IPS DF 6.9 (cell line): ENCODE results near the gene ANAPC5.
"Not testable (repeated sequence)": the region's sequence is repeated elsewhere in the genome, so short reads cannot be mapped to it uniquely, and the experiment has no call there.

Source experiments
- DNase-seq: peaks from one replicate; pipeline ENCODE4 v3.0.0-alpha.2; 2013; ENCODE audit warnings: low read depth, low spot score
- H3K27ac ChIP-seq: one replicate; pipeline ENCODE4 v1.5.1; 2013; ENCODE audit warnings: low read length, control low read depth
- H3K27me3 ChIP-seq: 2 replicates; pipeline ENCODE4 v1.6.1; 2013; ENCODE audit warnings: mild to moderate bottlenecking, low read length; ENCODE audit not compliant: control insufficient read depth, insufficient read depth
- H3K36me3 ChIP-seq: 2 replicates; pipeline ENCODE4 v1.6.1; 2013; ENCODE audit warnings: low read length; ENCODE audit not compliant: control insufficient read depth, insufficient read depth
- H3K4me1 ChIP-seq: 2 replicates; pipeline ENCODE4 v1.6.1; 2013; ENCODE audit warnings: low read length; ENCODE audit not compliant: control insufficient read depth, insufficient read depth
- H3K4me3 ChIP-seq: 2 replicates; pipeline ENCODE4 v1.5.1; 2013; ENCODE audit warnings: mild to moderate bottlenecking, low read length
- H3K9me3 ChIP-seq: 2 replicates; pipeline ENCODE4 v1.6.1; 2013; ENCODE audit warnings: low read length, inconsistent platforms; ENCODE audit not compliant: control insufficient read depth, insufficient read depth
- WGBS: extraction: QIAGEN DNeasy Blood & Tissue Kit; methylation state at CpG from one replicate; pipeline ENCODE4 v1.1.7; 2013; ENCODE audit warnings: mixed read lengths, missing lambda C conversion rate; ENCODE audit not compliant: insufficient read length, insufficient coverage; 5-methylcytosine and 5-hydroxymethylcytosine counted together

The ANAPC5 gene

GRCh38 chr12:121388421-121388981, 36.3 kb upstream of the ANAPC5 start:
- no peak for DNase-seq
- Histone ChIP-seq H3K4me3 (no peak overlapping the region), H3K36me3 (no peaks in the 10 kb centered on the region), H3K9me3 (no peaks in the 10 kb centered on the region), H3K27me3 (no peaks in the 10 kb centered on the region), H3K4me1 (no peaks in the 10 kb centered on the region), H3K27ac (no peak overlapping the region)
- WGBS = no CpG with 5 or more reads among the region's 5 CpGs

GRCh38 chr12:121384891-121385290, 32.7 kb upstream of the ANAPC5 start:
- H3K9me3 ChIP-seq, H3K4me1 ChIP-seq, H3K4me3 ChIP-seq, H3K27me3 ChIP-seq, H3K27ac ChIP-seq, H3K36me3 ChIP-seq, DNase-seq: not testable (repeated sequence)
- whole genome bisulfite sequencing = no CpG with 5 or more reads among the region's 6 CpGs

GRCh38 chr12:121383601-121384021, 31.4 kb upstream of the ANAPC5 start:
- H3K4me3 ChIP-seq = no peak overlapping the region
- H3K27me3 ChIP-seq = no peaks in the 10 kb centered on the region
- H3K27ac ChIP-seq = no peak overlapping the region
- no CpG with 5 or more reads among the region's 9 CpGs for WGBS
- H3K9me3 ChIP-seq = no peaks in the 10 kb centered on the region
- no peak for DNase-seq
- H3K4me1 ChIP-seq = no peaks in the 10 kb centered on the region
- H3K36me3 ChIP-seq = no peaks in the 10 kb centered on the region

- no peak for DNase-seq
- Histone ChIP-seq H3K4me1 (no peaks in the 10 kb centered on the region), H3K36me3 (no peaks in the 10 kb centered on the region), H3K27ac (no peak overlapping the region), H3K27me3 (no peaks in the 10 kb centered on the region), H3K4me3 (no peak overlapping the region), H3K9me3 (no peaks in the 10 kb centered on the region)
- WGBS = no CpG with 5 or more reads among the region's 10 CpGs
Measured at GRCh38 chr12:121379945-121380344, 27.7 kb upstream of the ANAPC5 start.

- H3K4me3 ChIP-seq = no peak overlapping the region
- H3K9me3 ChIP-seq = no peaks in the 10 kb centered on the region
- no peaks in the 10 kb centered on the region for H3K27me3 ChIP-seq
- no peak overlapping the region for H3K27ac ChIP-seq
- no peaks in the 10 kb centered on the region for H3K4me1 ChIP-seq
- no peak for DNase-seq
- WGBS = no CpG with 5 or more reads among the region's 5 CpGs
- H3K36me3 ChIP-seq = no peaks in the 10 kb centered on the region
Measured at GRCh38 chr12:121378736-121379135, 26.5 kb upstream of the ANAPC5 start.

- H3K4me1 ChIP-seq = no peaks in the 10 kb centered on the region
- H3K9me3 ChIP-seq = no peaks in the 10 kb centered on the region
- H3K27ac ChIP-seq = no peak overlapping the region
- DNase-seq = no peak
- H3K27me3 ChIP-seq = no peaks in the 10 kb centered on the region
- no CpG with 5 or more reads among the region's 8 CpGs for WGBS
- no peaks in the 10 kb centered on the region for H3K36me3 ChIP-seq
- H3K4me3 ChIP-seq = no peak overlapping the region
Measured at GRCh38 chr12:121376754-121377697, 24.8 kb upstream of the ANAPC5 start.

GRCh38 chr12:121374945-121375584, 22.9 kb upstream of the ANAPC5 start:
- H3K9me3 ChIP-seq, DNase-seq, H3K36me3 ChIP-seq, H3K27ac ChIP-seq, H3K4me3 ChIP-seq, H3K4me1 ChIP-seq, H3K27me3 ChIP-seq: not testable (repeated sequence)
- WGBS = no CpG with 5 or more reads among the region's 14 CpGs

- not testable (repeated sequence) for H3K4me3 ChIP-seq, DNase-seq
- WGBS = no CpG with 5 or more reads among the region's 23 CpGs
Measured at GRCh38 chr12:121374336-121374735, 22.1 kb upstream of the ANAPC5 start.

GRCh38 chr12:121373755-121374154, 21.5 kb upstream of the ANAPC5 start:
- no peak for DNase-seq
- no peak overlapping the region for H3K27ac ChIP-seq
- H3K9me3 ChIP-seq = no peaks in the 10 kb centered on the region
- WGBS = no CpG with 5 or more reads among the region's 6 CpGs
- no peaks in the 10 kb centered on the region for H3K4me1 ChIP-seq
- H3K4me3 ChIP-seq = no peak overlapping the region
- no peaks in the 10 kb centered on the region for H3K36me3 ChIP-seq
- H3K27me3 ChIP-seq = no peaks in the 10 kb centered on the region

More at GRCh38 chr12:121374336-121374735, 22.1 kb upstream of the ANAPC5 start:
- not testable (repeated sequence) for H3K36me3 ChIP-seq, H3K27me3 ChIP-seq, H3K4me1 ChIP-seq, H3K27ac ChIP-seq, H3K9me3 ChIP-seq

- H3K4me1 ChIP-seq = no peaks in the 10 kb centered on the region
- H3K4me3 ChIP-seq = no peak overlapping the region
- H3K27ac ChIP-seq = no peak overlapping the region
- no peaks in the 10 kb centered on the region for H3K27me3 ChIP-seq
- H3K36me3 ChIP-seq = no peaks in the 10 kb centered on the region
- H3K9me3 ChIP-seq = no peaks in the 10 kb centered on the region
- no CpG with 5 or more reads among the region's 6 CpGs for WGBS
- no peak for DNase-seq
Measured at GRCh38 chr12:121371404-121371803, 19.2 kb upstream of the ANAPC5 start.
